PC-3 (cell line): ENCODE measurements around the gene TOM1L2. TPM values are rescaled to one million over a fixed set of nuclear protein-coding genes. Genes with fewer than 3 reads are reported as not detected.

Source experiments
- ATAC-seq: fragments of 200-7000 bp; cut with Tn5 transposase; 2 replicates; pipeline ENCODE4 v1.9.1; 2020; ENCODE audit warnings: mild to moderate bottlenecking, moderate library complexity
- BruUV-seq: library from RNA; stranded (reverse); fragments of 400-500 nt; replicated peaks from 2 replicates; lab custom pipeline; 2021; lab: Mats Ljungman, UMichigan
- CTCF ChIA-PET: fragments of 300-600 bp; sonication (Branson Sonifier 250); formaldehyde crosslinking; loops from one replicate; lab custom pipeline; 2022; ENCODE audit warnings: antibody characterized with exemption; lab: Charles Lee
- POLR2A ChIA-PET: fragments of 300-600 bp; sonication (Branson Sonifier 250); formaldehyde crosslinking; loops from one replicate; lab custom pipeline; 2022; ENCODE audit warnings: antibody characterized with exemption; ENCODE audit not compliant: unreplicated experiment; lab: Charles Lee
- DNase-seq: peaks from one replicate; pipeline ENCODE4 v3.0.0-alpha.2; 2015
- H2AFZ ChIP-seq: fragments of 300-600 bp; sonication (generic); 2 replicates; pipeline ENCODE4 v1.6.0; 2016; ENCODE audit warnings: antibody characterized with exemption, low read length
- H3F3A ChIP-seq: fragments of 300-600 bp; sonication (generic); one replicate; pipeline ENCODE4 v1.6.0; 2017; ENCODE audit warnings: antibody characterized with exemption, low read length, control low read depth, mild to moderate bottlenecking; ENCODE audit not compliant: unreplicated experiment
- H3K27ac ChIP-seq: fragments of 300-600 bp; sonication (generic); 2 replicates; pipeline ENCODE4 v1.5.1; 2016; ENCODE audit warnings: mild to moderate bottlenecking, low read length
- H3K27me3 ChIP-seq: fragments of 300-600 bp; sonication (generic); 2 replicates; pipeline ENCODE4 v1.6.1; 2016; ENCODE audit warnings: low read length, mixed read lengths
- H3K36me3 ChIP-seq: fragments of 300-600 bp; sonication (generic); 2 replicates; pipeline ENCODE4 v1.6.1; 2016; ENCODE audit warnings: low read depth, mixed run types, low read length, mixed read lengths
- H3K4me1 ChIP-seq: fragments of 300-600 bp; sonication (generic); 2 replicates; pipeline ENCODE4 v1.5.1; 2016; ENCODE audit warnings: low read length; ENCODE audit not compliant: insufficient read depth
- H3K4me2 ChIP-seq: fragments of 300-600 bp; sonication (generic); 2 replicates; pipeline ENCODE4 v1.6.0; 2016; ENCODE audit warnings: low read length
- H3K4me3 ChIP-seq: fragments of 300-600 bp; sonication (generic); 2 replicates; pipeline ENCODE4 v1.5.1; 2016; ENCODE audit warnings: mild to moderate bottlenecking, low read length, mixed read lengths
- H3K79me2 ChIP-seq: fragments of 300-600 bp; sonication (generic); 2 replicates; pipeline ENCODE4 v1.6.1; 2017; ENCODE audit warnings: low read length, mixed read lengths
- H3K9ac ChIP-seq: fragments of 300-600 bp; sonication (generic); 2 replicates; pipeline ENCODE4 v1.6.0; 2016; ENCODE audit warnings: mild to moderate bottlenecking, low read length
- H3K9me2 ChIP-seq: fragments of 300-600 bp; sonication (generic); replicated peaks from 2 replicates; pipeline ENCODE4 v1.6.1; 2016; ENCODE audit warnings: mixed run types, low read length, mixed read lengths
- H3K9me3 ChIP-seq: fragments of 300-600 bp; sonication (generic); 2 replicates; pipeline ENCODE4 v1.6.1; 2016; ENCODE audit warnings: low read length, mixed read lengths
- H4K20me1 ChIP-seq: fragments of 300-600 bp; sonication (generic); 2 replicates; pipeline ENCODE4 v1.6.1; 2016; ENCODE audit warnings: low read length, mixed read lengths
- CTCF ChIP-seq: fragments of 300-600 bp; sonication (generic); conservative IDR thresholded peaks from 2 replicates; pipeline ENCODE4 v1.5.1; 2017; ENCODE audit warnings: antibody characterized with exemption, low read depth, mild to moderate bottlenecking, low read length
- EZH2 ChIP-seq: fragments of 300-600 bp; sonication (generic); IDR thresholded peaks from one replicate; pipeline ENCODE4 v1.6.1; 2017; ENCODE audit warnings: antibody characterized with exemption, mild to moderate bottlenecking, low read length; ENCODE audit not compliant: unreplicated experiment
- EZH2phosphoT487 ChIP-seq: fragments of 300-600 bp; sonication (generic); IDR thresholded peaks from 2 replicates; pipeline ENCODE4 v1.6.1; 2018; ENCODE audit warnings: mild to moderate bottlenecking, antibody characterized with exemption, low read length, borderline replicate concordance
- intact Hi-C: fragments of 100-400 bp; cut with micrococcal nuclease; formaldehyde crosslinking; loops from 2 replicates; pipeline ENCODE4 v1.9.0; 2023
- total RNA-seq: library from RNA; depleted of rRNA; stranded (reverse); fragments of >200 nt; gene quantifications from 2 replicates; pipeline ENCODE4 v1.2.3, GENCODE V29; 2014

TOM1L2 gene
- total RNA-seq, 1 experiment from 2014 or later: 53.3 TPM

- Histone ChIP-seq H3K27me3 (no peaks in the 10 kb centered on the region), H3K9me3 (no peaks in the 10 kb centered on the region)
- POLR2A ChIA-PET: no interaction called here
Measured at GRCh38 chr17:17830740-17831207, 141.4 kb downstream of the TOM1L2 start.

DNA sequence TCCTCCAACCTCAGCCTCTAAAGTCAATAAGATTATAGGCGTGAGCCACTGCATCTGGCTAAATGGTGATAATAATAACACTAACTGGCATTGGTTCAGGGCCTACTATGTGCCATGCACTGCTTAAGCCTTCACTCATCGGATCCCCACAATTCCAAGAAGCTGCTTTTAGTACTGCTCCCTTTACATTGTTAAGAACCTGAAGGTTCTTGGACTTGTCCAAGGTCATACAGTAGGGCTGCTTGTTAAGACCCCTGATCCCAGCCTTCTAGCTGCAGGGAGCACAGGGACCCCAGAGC is 142.0 kb downstream of the TOM1L2 start:
- POLR2A ChIA-PET: no interaction called here

More at GRCh38 chr17:17830740-17831207, 141.4 kb downstream of the TOM1L2 start:
- no peaks in the 10 kb centered on the region for H3K9me2 ChIP-seq
- H4K20me1 ChIP-seq: peaks cover 33% of the 10 kb centered on the region
- no peak overlapping the region for H2AFZ ChIP-seq
- peaks cover 16% of the 10 kb centered on the region; the same call in 1 of the 2 replicates for H3K36me3 ChIP-seq
- CTCF ChIA-PET: no interaction called here
- TF ChIP-seq EZH2phosphoT487: no peak
- no peak for TF ChIP-seq EZH2
- no peak for TF ChIP-seq CTCF
- ATAC-seq: no peak
- BruUV-seq: no TSS peak
- no peak overlapping the region for H3K4me2 ChIP-seq
- H3K9ac ChIP-seq: no peak overlapping the region
- no peak overlapping the region for H3K27ac ChIP-seq
- H3K4me1 ChIP-seq: peaks cover 32% of the 10 kb centered on the region
- H3F3A ChIP-seq: no peaks in the 10 kb centered on the region
- no peak overlapping the region for H3K4me3 ChIP-seq
- intact Hi-C loops: no loop called here
- no peak for DNase-seq
- H3K79me2 ChIP-seq: peaks cover 96% of the 10 kb centered on the region

More for the DNA sequence above, 142.0 kb downstream of the TOM1L2 start:
- Histone ChIP-seq H3K36me3 (peaks cover 16% of the 10 kb centered on the region; the same call in 1 of the 2 replicates), H3K4me2 (no peak overlapping the region), H3K9me3 (no peaks in the 10 kb centered on the region), H3K79me2 (peaks cover 96% of the 10 kb centered on the region), H3K27me3 (no peaks in the 10 kb centered on the region), H3K9me2 (no peaks in the 10 kb centered on the region), H3K4me3 (no peak overlapping the region), H3K4me1 (peaks cover 29% of the 10 kb centered on the region), H2AFZ (no peak overlapping the region), H3K9ac (no peak overlapping the region), H4K20me1 (peaks cover 33% of the 10 kb centered on the region), H3F3A (no peaks in the 10 kb centered on the region), H3K27ac (no peak overlapping the region)
- TF ChIP-seq CTCF: no peak
- TF ChIP-seq EZH2phosphoT487: no peak
- no peak for TF ChIP-seq EZH2
- intact Hi-C loops: no loop called here
- DNase-seq (no peak), ATAC-seq (no peak)
- no TSS peak for BruUV-seq
- CTCF ChIA-PET: no interaction called here
